ENCODE data around the gene LIN7A.

DNA sequence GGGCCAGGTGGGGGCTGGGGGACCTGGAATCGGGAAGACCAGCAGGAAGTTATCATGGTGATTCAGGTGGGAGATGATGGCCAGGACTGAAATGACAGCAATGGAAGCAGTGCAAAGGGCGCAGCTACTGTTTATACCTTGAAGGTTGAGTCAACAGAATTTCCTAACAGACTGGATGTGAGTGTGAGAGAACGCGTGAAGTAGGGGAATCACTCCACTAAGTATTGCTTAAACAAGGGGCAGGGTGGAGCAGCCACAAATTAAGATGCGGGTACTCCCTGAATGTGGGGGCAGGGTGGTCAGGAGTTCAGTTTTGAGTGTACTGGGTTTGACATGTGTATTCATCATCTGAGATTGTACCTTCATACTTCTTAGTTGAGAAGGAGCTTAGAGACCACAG lies 175.9 kb downstream of the LIN7A start:
- TF ChIP-seq, protein P1, sequence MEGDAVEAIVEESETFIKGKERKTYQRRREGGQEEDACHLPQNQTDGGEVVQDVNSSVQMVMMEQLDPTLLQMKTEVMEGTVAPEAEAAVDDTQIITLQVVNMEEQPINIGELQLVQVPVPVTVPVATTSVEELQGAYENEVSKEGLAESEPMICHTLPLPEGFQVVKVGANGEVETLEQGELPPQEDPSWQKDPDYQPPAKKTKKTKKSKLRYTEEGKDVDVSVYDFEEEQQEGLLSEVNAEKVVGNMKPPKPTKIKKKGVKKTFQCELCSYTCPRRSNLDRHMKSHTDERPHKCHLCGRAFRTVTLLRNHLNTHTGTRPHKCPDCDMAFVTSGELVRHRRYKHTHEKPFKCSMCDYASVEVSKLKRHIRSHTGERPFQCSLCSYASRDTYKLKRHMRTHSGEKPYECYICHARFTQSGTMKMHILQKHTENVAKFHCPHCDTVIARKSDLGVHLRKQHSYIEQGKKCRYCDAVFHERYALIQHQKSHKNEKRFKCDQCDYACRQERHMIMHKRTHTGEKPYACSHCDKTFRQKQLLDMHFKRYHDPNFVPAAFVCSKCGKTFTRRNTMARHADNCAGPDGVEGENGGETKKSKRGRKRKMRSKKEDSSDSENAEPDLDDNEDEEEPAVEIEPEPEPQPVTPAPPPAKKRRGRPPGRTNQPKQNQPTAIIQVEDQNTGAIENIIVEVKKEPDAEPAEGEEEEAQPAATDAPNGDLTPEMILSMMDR (conservative IDR thresholded peaks at IDR 0.05 in 1 of 2, IDR thresholded peaks at IDR 0.05 in 1 of 2; ENCODE audit: low read depth in 1 of 2, low read length in 2 of 2) = no peak
- TF ChIP-seq EZH2 (IDR thresholded peaks at IDR 0.05; ENCODE audit: low read length, missing control alignments) = no peak
